ENCODE results near the gene GRIA2.

GRCh38 chr4:157357887-157358286 is 137.4 kb downstream of the GRIA2 start:
- TF ChIP-seq CTCF (IDR thresholded peaks at IDR 0.05), result no peak
- no peak for TF ChIP-seq RAD21 (IDR thresholded peaks at IDR 0.05; ENCODE audit: low read length)
- TF ChIP-seq PBX3 (IDR thresholded peaks at IDR 0.05), result no peak
- TF ChIP-seq, protein P1, sequence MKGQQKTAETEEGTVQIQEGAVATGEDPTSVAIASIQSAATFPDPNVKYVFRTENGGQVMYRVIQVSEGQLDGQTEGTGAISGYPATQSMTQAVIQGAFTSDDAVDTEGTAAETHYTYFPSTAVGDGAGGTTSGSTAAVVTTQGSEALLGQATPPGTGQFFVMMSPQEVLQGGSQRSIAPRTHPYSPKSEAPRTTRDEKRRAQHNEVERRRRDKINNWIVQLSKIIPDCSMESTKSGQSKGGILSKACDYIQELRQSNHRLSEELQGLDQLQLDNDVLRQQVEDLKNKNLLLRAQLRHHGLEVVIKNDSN (IDR thresholded peaks at IDR 0.05; ENCODE audit: borderline replicate concordance, low read depth), result no peak
- no peak for TF ChIP-seq JUND (IDR thresholded peaks at IDR 0.05)
- TF ChIP-seq MAX (IDR thresholded peaks at IDR 0.05; ENCODE audit: low read depth), result no peak
- no peak for TF ChIP-seq SIN3A (IDR thresholded peaks at IDR 0.05; ENCODE audit: borderline replicate concordance, low read depth, low read length)
- TF ChIP-seq ELF1 (IDR thresholded peaks at IDR 0.05), result no peak
